ENCODE results near the gene ADAMTS3. TPM values are rescaled to one million over a fixed set of nuclear protein-coding genes. Genes with fewer than 3 reads are reported as not detected.

ADAMTS3 gene
- total and polyA plus RNA-seq, 2 of the 13 experiments (the other 11 are each of a cell fraction or from before 2014, with no cell fraction given), result not detected

GRCh38 chr4:72591547-72592454 lies 22.8 kb upstream of the ADAMTS3 start:
- Histone ChIP-seq H4K20me1 (ENCODE audit: insufficient read depth, low read length) (no peaks in the 10 kb centered on the region), H3K4me2 (ENCODE audit: low read depth, low read length) (no peak overlapping the region), H2AFZ (ENCODE audit: low read length) (no peak overlapping the region), H3K36me3 (replicated peaks in 1 of 2; ENCODE audit: control insufficient read depth in 1 of 2, insufficient read depth in 2 of 2, low read length in 2 of 2) (no peaks in the 10 kb centered on the region), H3K79me2 (ENCODE audit: insufficient read depth, low read length) (no peaks in the 10 kb centered on the region), H3K9ac (ENCODE audit: insufficient read depth, low read depth, low read length) (no peak overlapping the region), H3K27ac (ENCODE audit: extremely low read length, insufficient read depth, low read length) (no peak overlapping the region), H3K4me3 (replicated peaks in 1 of 3; ENCODE audit: insufficient read depth in 1 of 3, low read depth in 2 of 3, low read length in 3 of 3) (no peak overlapping the region), H3K4me1 (ENCODE audit: insufficient read depth, low read length) (no peaks in the 10 kb centered on the region), H3K9me3 (ENCODE audit: low read length) (no peaks in the 10 kb centered on the region), H3K27me3 (ENCODE audit: control insufficient read depth in 1 of 2, insufficient read depth in 2 of 2, low read length in 2 of 2) (no peaks in the 10 kb centered on the region)
- intact Hi-C loops (cut with micrococcal nuclease; ENCODE audit: unreplicated experiment), result no loop called here
- in situ Hi-C loops (cut with HindIII; ENCODE audit: extremely low pct_ligation_motif_present, low pct_unique_long_range_greater_than_20kb), result no loop called here
- no TSS peak for BruUV-seq (replicated peaks)
- ATAC-seq (no peak), FAIRE-seq (no peak), DNase-seq (ENCODE audit: low spot score) (no peak)
- ChIA-PET POLR2A (no interaction called here), CTCF (ENCODE audit: low intra/inter-chr PET ratio, low total read pairs) (no interaction called here)
- 21% methylated on average over 11 of the region's 11 CpGs for WGBS (ENCODE audit: low lambda C conversion rate)
- no peak for TF ChIP-seq ZNF142 (CRISPR knock-in tag; IDR thresholded peaks at IDR 0.05)

Measured in HepG2 (cell line).